ENCODE data around the gene ASB1.

- TF ChIP-seq, protein P1, sequence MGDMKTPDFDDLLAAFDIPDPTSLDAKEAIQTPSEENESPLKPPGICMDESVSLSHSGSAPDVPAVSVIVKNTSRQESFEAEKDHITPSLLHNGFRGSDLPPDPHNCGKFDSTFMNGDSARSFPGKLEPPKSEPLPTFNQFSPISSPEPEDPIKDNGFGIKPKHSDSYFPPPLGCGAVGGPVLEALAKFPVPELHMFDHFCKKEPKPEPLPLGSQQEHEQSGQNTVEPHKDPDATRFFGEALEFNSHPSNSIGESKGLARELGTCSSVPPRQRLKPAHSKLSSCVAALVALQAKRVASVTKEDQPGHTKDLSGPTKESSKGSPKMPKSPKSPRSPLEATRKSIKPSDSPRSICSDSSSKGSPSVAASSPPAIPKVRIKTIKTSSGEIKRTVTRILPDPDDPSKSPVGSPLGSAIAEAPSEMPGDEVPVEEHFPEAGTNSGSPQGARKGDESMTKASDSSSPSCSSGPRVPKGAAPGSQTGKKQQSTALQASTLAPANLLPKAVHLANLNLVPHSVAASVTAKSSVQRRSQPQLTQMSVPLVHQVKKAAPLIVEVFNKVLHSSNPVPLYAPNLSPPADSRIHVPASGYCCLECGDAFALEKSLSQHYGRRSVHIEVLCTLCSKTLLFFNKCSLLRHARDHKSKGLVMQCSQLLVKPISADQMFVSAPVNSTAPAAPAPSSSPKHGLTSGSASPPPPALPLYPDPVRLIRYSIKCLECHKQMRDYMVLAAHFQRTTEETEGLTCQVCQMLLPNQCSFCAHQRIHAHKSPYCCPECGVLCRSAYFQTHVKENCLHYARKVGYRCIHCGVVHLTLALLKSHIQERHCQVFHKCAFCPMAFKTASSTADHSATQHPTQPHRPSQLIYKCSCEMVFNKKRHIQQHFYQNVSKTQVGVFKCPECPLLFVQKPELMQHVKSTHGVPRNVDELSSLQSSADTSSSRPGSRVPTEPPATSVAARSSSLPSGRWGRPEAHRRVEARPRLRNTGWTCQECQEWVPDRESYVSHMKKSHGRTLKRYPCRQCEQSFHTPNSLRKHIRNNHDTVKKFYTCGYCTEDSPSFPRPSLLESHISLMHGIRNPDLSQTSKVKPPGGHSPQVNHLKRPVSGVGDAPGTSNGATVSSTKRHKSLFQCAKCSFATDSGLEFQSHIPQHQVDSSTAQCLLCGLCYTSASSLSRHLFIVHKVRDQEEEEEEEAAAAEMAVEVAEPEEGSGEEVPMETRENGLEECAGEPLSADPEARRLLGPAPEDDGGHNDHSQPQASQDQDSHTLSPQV (IDR thresholded peaks at IDR 0.05), result no peak
- TF ChIP-seq ZSCAN29 (IDR thresholded peaks at IDR 0.05), result no peak
- no peak for TF ChIP-seq CTCF (IDR thresholded peaks at IDR 0.05 in 2 of 3, conservative IDR thresholded peaks at IDR 0.05 in 1 of 3; ENCODE audit: control insufficient read depth in 2 of 3, extremely low read depth in 1 of 3, insufficient read depth in 1 of 3, low read depth in 3 of 3, low read length in 3 of 3)
- TF ChIP-seq YY1 (IDR thresholded peaks at IDR 0.05; ENCODE audit: low read depth, low read length), result no peak
- no peak for TF ChIP-seq ZZZ3 (IDR thresholded peaks at IDR 0.05; ENCODE audit: control insufficient read depth, insufficient read length, low read depth)
- TF ChIP-seq EZH2 (IDR thresholded peaks at IDR 0.05; ENCODE audit: borderline replicate concordance, control insufficient read depth, low read depth, low read length), result no peak
- TF ChIP-seq POLR2AphosphoS5 (IDR thresholded peaks at IDR 0.05; ENCODE audit: low read length), result no peak
- TF ChIP-seq SMARCA5 (IDR thresholded peaks at IDR 0.05), result no peak
- TF ChIP-seq HSF1 (IDR thresholded peaks at IDR 0.05; ENCODE audit: low read depth, low read length), result no peak
These were observed 40.3 kb downstream of the ASB1 start for GRCh38 chr2:238467062-238467461.

Measured in GM12878 (cell line).